Urinary bladder (tissue), 4 donors: ENCODE measurements around the gene NXNL2. TPM values are rescaled to one million over a fixed set of nuclear protein-coding genes. Genes with fewer than 3 reads are reported as not detected.
A peak's percentile ranks its signal among the peaks of the same experiment; 100 is the strongest.

Experiments
- DNase-seq: peaks from one replicate; pipeline ENCODE4 v3.0.0-alpha.2; 2015; ENCODE audit errors: extremely low spot score
- H3K27ac ChIP-seq: one replicate; pipeline ENCODE4 v1.5.1; 2013; ENCODE audit warnings: low read depth, mild to moderate bottlenecking, moderate library complexity
- H3K36me3 ChIP-seq: one replicate; pipeline ENCODE4 v1.6.1; 2013; ENCODE audit warnings: mild to moderate bottlenecking, moderate library complexity; ENCODE audit not compliant: insufficient read depth
- H3K4me1 ChIP-seq: one replicate; pipeline ENCODE4 v1.6.1; 2013; ENCODE audit warnings: mild to moderate bottlenecking, moderate library complexity; ENCODE audit not compliant: insufficient read depth
- H3K4me3 ChIP-seq: one replicate; pipeline ENCODE4 v1.5.1; 2013; ENCODE audit warnings: low read depth, low read length
- WGBS: extraction: QIAGEN DNeasy Blood & Tissue Kit; methylation state at CpG from one replicate; pipeline ENCODE4 v1.1.7; 2013; 5-methylcytosine and 5-hydroxymethylcytosine counted together
- polyA plus RNA-seq: library from polyadenylated mRNA; stranded (reverse); fragments of 200-250 nt; gene quantifications from one replicate; pipeline ENCODE4 v1.2.3, GENCODE V29; 2013
- total RNA-seq: library from RNA; depleted of rRNA; stranded (reverse); fragments of >200 nt; gene quantifications from one replicate; pipeline ENCODE4 v1.2.3, GENCODE V29; 2014
- donor health status: healthy with polysubstance abuse.
- donor health status: healthy.

NXNL2 gene
- total and polyA plus RNA-seq, 2 donors, result 0.85 to 1.9 TPM

GRCh38 chr9:88578121-88579049 lies 43.4 kb downstream of the NXNL2 start:
- WGBS, result 45% methylated on average over 28 of the region's 28 CpGs
- Histone ChIP-seq H3K27ac (no peak overlapping the region), H3K4me3 (no peak overlapping the region), H3K4me1 (no peaks in the 10 kb centered on the region), H3K36me3 (no peaks in the 10 kb centered on the region)
- DNase-seq, result peak; percentile 31

DNA sequence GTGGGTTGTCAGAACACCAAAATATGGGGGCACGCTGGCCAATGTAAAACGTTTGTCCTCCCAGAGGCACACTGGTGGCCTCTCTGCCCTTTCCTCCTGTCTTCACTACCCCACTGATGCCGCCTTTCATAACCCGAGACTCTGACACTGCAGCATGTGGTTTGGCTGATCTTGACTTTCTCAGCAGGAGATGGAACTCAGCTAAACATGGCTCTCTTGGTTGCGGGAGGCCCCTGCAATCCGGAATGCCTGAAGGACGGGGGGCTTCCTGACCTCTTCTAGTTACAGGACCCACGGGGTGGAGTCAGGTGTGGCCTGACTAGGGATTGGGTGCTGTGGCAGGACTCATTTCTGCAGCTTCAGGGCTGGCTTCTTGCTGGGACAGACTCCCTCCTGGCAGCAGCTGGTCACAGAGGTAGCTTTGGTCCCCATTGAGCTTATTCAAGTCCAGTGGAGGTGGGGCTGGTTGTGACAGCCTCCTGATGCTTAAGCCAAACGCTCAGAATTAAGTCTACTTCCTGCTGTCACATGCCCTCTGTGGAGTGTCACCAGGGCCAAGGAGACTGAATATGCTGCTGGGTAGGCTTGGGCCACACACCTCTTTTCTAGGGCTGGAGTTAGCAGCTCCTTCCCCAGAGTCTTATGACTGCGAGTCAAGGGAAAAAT lies 44.2 kb downstream of the NXNL2 start:
- DNase-seq, result no peak
- no peak overlapping the region for H3K4me3 ChIP-seq
- H3K36me3 ChIP-seq, result no peaks in the 10 kb centered on the region
- no peaks in the 10 kb centered on the region for H3K4me1 ChIP-seq
- WGBS, result 87% methylated on average over 10 of the region's 10 CpGs
- H3K27ac ChIP-seq, result no peak overlapping the region

DNA sequence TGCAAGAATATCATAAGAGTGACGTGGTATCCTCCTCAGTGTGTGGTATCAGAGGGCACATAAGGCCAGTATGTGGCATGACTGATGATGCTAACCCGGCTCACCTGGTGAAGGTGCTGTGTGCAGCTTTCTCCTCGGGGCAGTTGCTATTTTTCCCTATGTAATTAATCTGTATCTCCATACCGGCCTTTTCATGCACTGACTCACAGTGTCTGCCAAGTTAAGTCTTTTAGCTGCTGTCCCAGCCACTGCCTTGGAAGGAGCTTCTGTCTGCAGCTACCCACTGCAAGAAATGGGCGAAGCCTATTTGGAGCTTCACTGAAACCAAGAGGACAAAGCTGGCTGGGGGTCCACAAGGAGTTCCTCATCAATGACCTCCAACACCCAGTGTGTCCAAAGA lies 46.0 kb downstream of the NXNL2 start:
- no peaks in the 10 kb centered on the region for H3K36me3 ChIP-seq
- no peak for DNase-seq
- WGBS, result 85% methylated on average over 5 of the region's 5 CpGs
- no peaks in the 10 kb centered on the region for H3K4me1 ChIP-seq
- no peak overlapping the region for H3K27ac ChIP-seq
- H3K4me3 ChIP-seq, result no peak overlapping the region

GRCh38 chr9:88583901-88584596 lies 49.1 kb downstream of the NXNL2 start:
- H3K36me3 ChIP-seq, result no peaks in the 10 kb centered on the region
- H3K27ac ChIP-seq, result no peak overlapping the region
- DNase-seq, result no peak
- WGBS, result 20% methylated on average over 8 of the region's 8 CpGs
- H3K4me3 ChIP-seq, result no peak overlapping the region
- no peaks in the 10 kb centered on the region for H3K4me1 ChIP-seq

DNA sequence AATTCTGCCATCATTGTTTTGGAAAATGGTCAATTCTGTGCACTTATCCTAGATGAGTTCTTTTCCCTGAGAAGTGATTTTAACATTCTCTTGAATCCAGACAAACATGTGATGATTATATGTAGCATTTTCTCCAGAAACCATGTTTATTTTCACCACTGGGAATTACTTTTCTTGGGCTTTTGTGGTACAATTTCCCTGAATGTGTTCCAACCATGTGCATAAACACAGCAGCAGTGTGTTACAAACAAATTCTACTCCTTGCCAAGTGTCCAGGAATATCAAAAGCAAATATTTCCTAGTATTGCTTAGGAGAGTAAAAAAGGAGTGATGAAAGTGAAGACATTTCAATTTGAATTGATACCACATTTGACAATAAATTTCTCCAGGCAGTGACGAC lies 50.4 kb downstream of the NXNL2 start:
- H3K36me3 ChIP-seq, result no peaks in the 10 kb centered on the region
- no peak overlapping the region for H3K4me3 ChIP-seq
- no peak for DNase-seq
- H3K4me1 ChIP-seq, result no peaks in the 10 kb centered on the region
- no peak overlapping the region for H3K27ac ChIP-seq
- 91% methylated on average over 1 of the region's 1 CpG for WGBS

DNA sequence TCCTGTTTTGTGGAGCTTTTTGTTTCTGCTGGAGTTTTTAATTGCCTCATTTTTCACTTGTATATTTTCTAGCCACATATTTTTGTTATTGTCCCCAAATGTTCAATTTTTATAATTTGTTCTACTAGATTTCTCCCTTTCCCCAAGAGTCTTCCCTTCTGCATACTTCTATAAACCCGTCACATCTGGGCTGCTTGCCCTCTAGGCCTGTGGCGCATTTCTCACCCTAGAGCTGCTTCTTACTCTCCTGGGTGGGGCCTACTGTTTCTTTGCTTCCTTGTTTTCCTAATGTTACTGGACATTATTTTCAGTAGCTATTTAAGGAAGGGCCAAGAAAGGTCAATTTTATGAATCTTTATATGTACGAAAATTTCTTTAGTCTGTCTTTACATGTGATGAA lies 51.5 kb downstream of the NXNL2 start:
- WGBS, result 86% methylated on average over 3 of the region's 3 CpGs
- no peak for DNase-seq
- Histone ChIP-seq H3K27ac (no peak overlapping the region), H3K4me1 (no peaks in the 10 kb centered on the region), H3K4me3 (no peak overlapping the region), H3K36me3 (no peaks in the 10 kb centered on the region)

- WGBS, result 71% methylated on average over 3 of the region's 3 CpGs
- H3K4me3 ChIP-seq, result no peak overlapping the region
- DNase-seq, result no peak
- no peak overlapping the region for H3K27ac ChIP-seq
- no peaks in the 10 kb centered on the region for H3K36me3 ChIP-seq
- H3K4me1 ChIP-seq, result no peaks in the 10 kb centered on the region
These were observed 52.2 kb downstream of the NXNL2 start for GRCh38 chr9:88587182-88587581.

GRCh38 chr9:88587885-88588649 lies 53.1 kb downstream of the NXNL2 start:
- 93% methylated on average over 9 of the region's 9 CpGs for WGBS
- Histone ChIP-seq H3K4me3 (no peak overlapping the region), H3K27ac (no peak overlapping the region), H3K4me1 (no peaks in the 10 kb centered on the region), H3K36me3 (no peaks in the 10 kb centered on the region)
- DNase-seq, result no peak

GRCh38 chr9:88589656-88590055 lies 54.7 kb downstream of the NXNL2 start:
- DNase-seq, result no peak
- no peak overlapping the region for H3K27ac ChIP-seq
- 100% methylated on average over 3 of the region's 3 CpGs for WGBS
- H3K4me3 ChIP-seq, result no peak overlapping the region
- no peaks in the 10 kb centered on the region for H3K4me1 ChIP-seq
- no peaks in the 10 kb centered on the region for H3K36me3 ChIP-seq

DNA sequence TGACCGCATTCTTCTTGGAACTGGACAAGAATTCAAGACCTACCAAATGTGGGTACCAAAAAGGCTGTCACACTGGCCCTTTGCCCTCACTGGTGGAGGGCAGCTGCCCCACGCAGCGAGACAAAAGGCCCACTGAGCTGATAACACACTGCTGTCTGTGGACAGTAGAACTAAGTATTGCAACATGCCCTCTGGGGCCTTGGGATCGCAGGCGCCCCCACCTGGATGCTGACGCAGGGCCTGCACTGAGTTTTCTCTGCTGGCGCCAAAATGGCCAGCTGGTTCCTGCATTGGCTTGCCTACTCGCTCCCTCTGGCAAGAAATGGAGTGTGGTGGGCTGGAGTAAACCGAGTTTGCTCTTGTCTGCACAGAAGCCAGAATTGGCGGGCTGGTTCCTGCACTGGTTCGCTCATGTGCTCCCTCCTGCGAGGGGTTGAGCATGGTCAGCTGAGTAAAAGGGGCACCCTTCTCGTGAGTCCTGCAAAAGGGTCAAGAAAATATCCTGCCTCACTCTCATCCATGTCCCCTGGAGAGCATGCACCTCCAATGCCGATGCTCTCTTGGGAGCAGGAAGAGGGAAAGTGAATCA lies 55.7 kb downstream of the NXNL2 start:
- DNase-seq, result no peak
- Histone ChIP-seq H3K27ac (no peak overlapping the region), H3K4me3 (no peak overlapping the region), H3K4me1 (no peaks in the 10 kb centered on the region), H3K36me3 (no peaks in the 10 kb centered on the region)
- 92% methylated on average over 14 of the region's 14 CpGs for WGBS

DNA sequence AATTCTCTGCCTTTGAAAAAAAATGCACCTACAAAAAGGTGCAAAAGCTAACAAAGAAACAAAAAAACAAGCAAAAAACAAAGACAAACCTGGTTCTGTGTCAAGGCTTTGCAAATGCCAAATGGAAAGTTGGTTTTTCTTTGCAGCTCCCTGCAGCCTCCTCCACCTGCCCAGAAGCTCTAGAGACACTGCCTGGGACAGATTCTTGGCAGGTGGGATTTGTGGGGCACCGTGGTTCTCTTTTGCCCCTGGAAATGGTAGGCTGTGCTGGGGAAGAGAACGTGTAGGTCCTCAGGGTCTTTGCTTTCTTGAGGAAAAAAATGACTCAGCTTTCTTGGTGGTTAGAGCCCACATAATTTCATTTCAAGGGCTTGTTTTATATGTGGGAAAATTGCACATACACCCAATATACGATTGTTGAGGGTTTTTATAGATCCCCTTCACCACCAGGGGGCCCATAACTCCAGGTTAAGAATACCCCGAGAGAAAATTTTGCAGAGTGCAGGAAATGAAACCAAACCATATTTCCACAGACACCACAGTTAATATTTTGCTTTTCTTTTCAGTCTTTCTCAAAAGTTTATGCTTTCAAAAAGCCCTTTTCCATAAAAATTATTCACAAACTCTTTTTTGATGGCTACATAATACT lies 58.7 kb downstream of the NXNL2 start:
- WGBS, result 24% methylated on average over 4 of the region's 4 CpGs
- Histone ChIP-seq H3K4me3 (no peak overlapping the region), H3K36me3 (no peaks in the 10 kb centered on the region), H3K4me1 (no peaks in the 10 kb centered on the region), H3K27ac (no peak overlapping the region)
- peak; percentile 36 for DNase-seq
